PC-9 (cell line): ENCODE measurements around the gene CSNK1E. TPM values are rescaled to one million over a fixed set of nuclear protein-coding genes. Genes with fewer than 3 reads are reported as not detected.
A peak's percentile ranks its signal among the peaks of the same experiment; 100 is the strongest.

Source experiments
- BruUV-seq: library from RNA; stranded (reverse); fragments of 400-500 nt; replicated peaks from 2 replicates; lab custom pipeline; 2021; lab: Mats Ljungman, UMichigan
- CTCF ChIA-PET: fragments of 300-600 bp; sonication (Branson Sonifier 250); formaldehyde crosslinking; loops from one replicate; lab custom pipeline; 2022; ENCODE audit warnings: antibody characterized with exemption; lab: Charles Lee
- POLR2A ChIA-PET: fragments of 300-600 bp; sonication (Branson Sonifier 250); formaldehyde crosslinking; loops from one replicate; lab custom pipeline; 2022; ENCODE audit warnings: antibody characterized with exemption; ENCODE audit not compliant: unreplicated experiment; lab: Charles Lee
- DNase-seq, 2 experiments: peaks; one replicate each; pipeline versions ENCODE4 v3.0.0 to v3.0.0-alpha.2; 2015 to 2022; ENCODE audit warnings: mixed read lengths in 1 of 2
- H2AFZ ChIP-seq: fragments of 200-600 bp; sonication (generic); 2 replicates; pipeline ENCODE4 v1.8.1; 2017; ENCODE audit warnings: antibody characterized with exemption
- H3F3A ChIP-seq: fragments of 200-600 bp; sonication (generic); 2 replicates; pipeline ENCODE4 v1.8.1; 2017; ENCODE audit warnings: antibody characterized with exemption, mild to moderate bottlenecking, low read depth; ENCODE audit not compliant: insufficient read depth
- H3K27ac ChIP-seq: fragments of 200-600 bp; sonication (generic); 2 replicates; pipeline ENCODE4 v1.6.1; 2016; ENCODE audit warnings: mixed run types
- H3K27me3 ChIP-seq: fragments of 200-600 bp; sonication (generic); 2 replicates; pipeline ENCODE4 v1.6.1; 2016; ENCODE audit warnings: low read depth, mixed run types; ENCODE audit not compliant: insufficient read depth
- H3K36me3 ChIP-seq: fragments of 200-600 bp; sonication (generic); 2 replicates; pipeline ENCODE4 v1.6.1; 2016; ENCODE audit warnings: low read depth, mixed run types
- H3K4me1 ChIP-seq: fragments of 200-600 bp; sonication (generic); replicated peaks from 2 replicates; pipeline ENCODE4 v1.6.1; 2016; ENCODE audit warnings: mixed run types; ENCODE audit not compliant: insufficient read depth
- H3K4me2 ChIP-seq: fragments of 200-600 bp; sonication (generic); 2 replicates; pipeline ENCODE4 v1.6.1; 2017; ENCODE audit warnings: mixed run types
- H3K4me3 ChIP-seq: fragments of 200-600 bp; sonication (generic); 2 replicates; pipeline ENCODE4 v1.6.1; 2016; ENCODE audit warnings: mixed run types
- H3K79me2 ChIP-seq: fragments of 200-600 bp; sonication (generic); 2 replicates; pipeline ENCODE4 v1.6.1; 2017; ENCODE audit warnings: low read depth, mixed run types
- H3K9me2 ChIP-seq: fragments of 200-600 bp; sonication (generic); 2 replicates; pipeline ENCODE4 v1.8.1; 2017; ENCODE audit warnings: mild to moderate bottlenecking; ENCODE audit not compliant: insufficient read depth
- H3K9me3 ChIP-seq: fragments of 200-600 bp; sonication (generic); 2 replicates; pipeline ENCODE4 v1.8.1; 2016; ENCODE audit warnings: low read depth; ENCODE audit not compliant: insufficient read depth
- H4K20me1 ChIP-seq: fragments of 200-600 bp; sonication (generic); 2 replicates; pipeline ENCODE4 v1.8.1; 2017; ENCODE audit not compliant: insufficient read depth
- CTCF ChIP-seq: fragments of 200-600 bp; sonication (generic); conservative IDR thresholded peaks from 2 replicates; pipeline ENCODE4 v1.6.1; 2017; ENCODE audit warnings: mixed run types, antibody characterized with exemption, mild to moderate bottlenecking, moderate library complexity
- EZH2 ChIP-seq: fragments of 200-600 bp; sonication (generic); IDR thresholded peaks from 2 replicates; pipeline ENCODE4 v1.8.0; 2017; ENCODE audit warnings: antibody characterized with exemption, low read depth
- intact Hi-C: fragments of 100-400 bp; cut with micrococcal nuclease; formaldehyde crosslinking; loops from one replicate; pipeline ENCODE4 v1.10.0; 2022; ENCODE audit not compliant: unreplicated experiment
- total RNA-seq: library from RNA; stranded (reverse); gene quantifications from 2 replicates; pipeline ENCODE4 v1.2.3, GENCODE V29; 2021

CSNK1E gene
- total RNA-seq, 1 experiment from 2014 or later, result 348 TPM

- BruUV-seq, result no TSS peak
- no peak overlapping the region for H3K27ac ChIP-seq
Measured at GRCh38 chr22:38336699-38337098, 19.5 kb upstream of the CSNK1E start.

GRCh38 chr22:38335077-38335476, 17.8 kb upstream of the CSNK1E start:
- Histone ChIP-seq H3K9me3 (no peaks in the 10 kb centered on the region), H3F3A (peaks cover 25% of the 10 kb centered on the region), H4K20me1 (no peaks in the 10 kb centered on the region), H3K27me3 (no peaks in the 10 kb centered on the region), H3K9me2 (no peaks in the 10 kb centered on the region), H3K4me1 (peaks cover 21% of the 10 kb centered on the region), H3K27ac (no peak overlapping the region), H3K4me3 (no peak overlapping the region), H3K4me2 (peak overlapping the region; percentile 86), H3K36me3 (no peaks in the 10 kb centered on the region), H2AFZ (no peak overlapping the region), H3K79me2 (no peaks in the 10 kb centered on the region)
- ChIA-PET CTCF (no interaction called here), POLR2A (no interaction called here)
- TF ChIP-seq CTCF (no peak), EZH2 (no peak)
- intact Hi-C loops, result no loop called here
- DNase-seq, result peak in 1 of 2 experiments; percentile 61
- no TSS peak for BruUV-seq

More at GRCh38 chr22:38336699-38337098, 19.5 kb upstream of the CSNK1E start:
- ChIA-PET CTCF (no interaction called here), POLR2A (no interaction called here)
- Histone ChIP-seq H3K79me2 (no peaks in the 10 kb centered on the region), H3F3A (peaks cover 25% of the 10 kb centered on the region), H3K27me3 (no peaks in the 10 kb centered on the region), H3K4me3 (peak overlapping the region; percentile 52; the same call in 1 of the 2 replicates), H3K4me1 (peaks cover 21% of the 10 kb centered on the region), H3K9me3 (no peaks in the 10 kb centered on the region), H3K36me3 (no peaks in the 10 kb centered on the region), H2AFZ (no peak overlapping the region), H4K20me1 (no peaks in the 10 kb centered on the region), H3K9me2 (no peaks in the 10 kb centered on the region), H3K4me2 (peak overlapping the region; percentile 86)
- intact Hi-C loops, result no loop called here
- TF ChIP-seq EZH2, result no peak
- TF ChIP-seq CTCF, result no peak
- no peak for DNase-seq

GRCh38 chr22:38327805-38328204, 10.6 kb upstream of the CSNK1E start:
- no peaks in the 10 kb centered on the region for H3K9me3 ChIP-seq
- peak overlapping the region; percentile 43 for H3K4me2 ChIP-seq
- H3K4me1 ChIP-seq, result peaks cover 13% of the 10 kb centered on the region
- H3K36me3 ChIP-seq, result no peaks in the 10 kb centered on the region
- BruUV-seq, result no TSS peak
- ChIA-PET CTCF (no interaction called here), POLR2A (no interaction called here)
- TF ChIP-seq CTCF, result no peak
- no peak for TF ChIP-seq EZH2
- 0 out of 2 replicates have a peak overlapping the region, but pooled peaks have one; percentile 34 for H2AFZ ChIP-seq
- intact Hi-C loops, result no loop called here
- peak overlapping the region; percentile 38; the same call in 1 of the 2 replicates for H3K27ac ChIP-seq
- peaks cover 15% of the 10 kb centered on the region; the same call in 1 of the 2 replicates for H3F3A ChIP-seq
- H3K9me2 ChIP-seq, result no peaks in the 10 kb centered on the region
- H4K20me1 ChIP-seq, result no peaks in the 10 kb centered on the region
- H3K4me3 ChIP-seq, result no peak overlapping the region
- no peaks in the 10 kb centered on the region for H3K27me3 ChIP-seq
- DNase-seq, result peak; percentile 50 to 55
- H3K79me2 ChIP-seq, result no peaks in the 10 kb centered on the region
